Hematopoietic multipotent progenitor cell treated with erythropoietin and hydrocortisone succinate and interleukin-3 and kit ligand, for 17 days (in vitro differentiated cells): ENCODE measurements around the gene ADSL.
"Not testable (repeated sequence)": the region's sequence is repeated elsewhere in the genome, so short reads cannot be mapped to it uniquely, and the experiment has no call there.

ENCODE experiments used
- DNase-seq: peaks from one replicate; pipeline ENCODE4 v3.0.0-alpha.2; 2015; ENCODE audit warnings: low spot score

ADSL gene

GRCh38 chr22:40346185-40347118, at the start of gene ADSL:
ADSL (plus strand) TSS chr22:40346500; CDS start chr22:40346559, 59 bp downstream.
- peak; percentile 71 for DNase-seq

GRCh38 chr22:40300316-40300715, 46.0 kb upstream of the ADSL start:
- no peak for DNase-seq

GRCh38 chr22:40300884-40301672, 45.2 kb upstream of the ADSL start:
- no peak for DNase-seq

GRCh38 chr22:40302149-40302548, 44.2 kb upstream of the ADSL start:
- no peak for DNase-seq

- no peak for DNase-seq
Measured at GRCh38 chr22:40305625-40306024, 40.7 kb upstream of the ADSL start.

GRCh38 chr22:40308999-40309573, 37.2 kb upstream of the ADSL start:
- DNase-seq: no peak

- no peak for DNase-seq
Measured at GRCh38 chr22:40309631-40310030, 36.7 kb upstream of the ADSL start.

GRCh38 chr22:40310081-40310767, 36.1 kb upstream of the ADSL start:
- no peak for DNase-seq

- DNase-seq: no peak
Measured at GRCh38 chr22:40310768-40311120, 35.6 kb upstream of the ADSL start.

- not testable (repeated sequence) for DNase-seq
Measured at GRCh38 chr22:40311646-40312045, 34.7 kb upstream of the ADSL start.

- no peak for DNase-seq
Measured at GRCh38 chr22:40312050-40312449, 34.2 kb upstream of the ADSL start.

GRCh38 chr22:40313007-40313406, 33.3 kb upstream of the ADSL start:
- no peak for DNase-seq

GRCh38 chr22:40314041-40314440, 32.3 kb upstream of the ADSL start:
- DNase-seq: no peak

GRCh38 chr22:40320687-40321086, 25.6 kb upstream of the ADSL start:
- DNase-seq: no peak

GRCh38 chr22:40322021-40322420, 24.3 kb upstream of the ADSL start:
- peak; percentile 27 for DNase-seq

- no peak for DNase-seq
Measured at GRCh38 chr22:40322818-40323447, 23.4 kb upstream of the ADSL start.

- no peak for DNase-seq
Measured at GRCh38 chr22:40323681-40324171, 22.6 kb upstream of the ADSL start.

GRCh38 chr22:40324468-40325305, 21.6 kb upstream of the ADSL start:
- DNase-seq: no peak

GRCh38 chr22:40325315-40325714, 21.0 kb upstream of the ADSL start:
- no peak for DNase-seq

- no peak for DNase-seq
Measured at GRCh38 chr22:40326905-40327735, 19.2 kb upstream of the ADSL start.
